OCI-LY1 (cell line): ENCODE data around the gene WBP4.

Experiments used
- H2AFZ ChIP-seq: fragments of 200-600 bp; sonication (generic), shearing (Covaris generic); 2 replicates; pipeline ENCODE4 v1.6.0; 2014; ENCODE audit warnings: antibody characterized with exemption, mild to moderate bottlenecking, low read length
- H3F3A ChIP-seq: fragments of 200-600 bp; sonication (generic), shearing (Covaris generic); 2 replicates; pipeline ENCODE4 v1.6.0; 2014; ENCODE audit warnings: mild to moderate bottlenecking, antibody characterized with exemption, low read length, moderate library complexity; ENCODE audit not compliant: insufficient read depth
- H3K27ac ChIP-seq: fragments of 200-600 bp; sonication (generic); 2 replicates; pipeline ENCODE4 v1.5.1; 2014; ENCODE audit warnings: low read length, mixed run types, mild to moderate bottlenecking, low read depth; ENCODE audit not compliant: poor library complexity, severe bottlenecking
- H3K27me3 ChIP-seq: fragments of 200-600 bp; sonication (generic); 2 replicates; pipeline ENCODE4 v1.6.0; 2014; ENCODE audit warnings: antibody characterized with exemption, mild to moderate bottlenecking, low read length, moderate library complexity; ENCODE audit not compliant: insufficient read depth
- H3K36me3 ChIP-seq: fragments of 200-600 bp; sonication (generic); 2 replicates; pipeline ENCODE4 v1.6.1; 2014; ENCODE audit warnings: mild to moderate bottlenecking, antibody characterized with exemption, low read length, moderate library complexity, mixed read lengths; ENCODE audit not compliant: insufficient read depth
- H3K4me1 ChIP-seq: fragments of 200-600 bp; sonication (generic); 2 replicates; pipeline ENCODE4 v1.5.1; 2014; ENCODE audit warnings: mild to moderate bottlenecking, low read length, moderate library complexity; ENCODE audit not compliant: insufficient read depth, severe bottlenecking
- H3K4me2 ChIP-seq: fragments of 200-600 bp; sonication (generic), shearing (Covaris generic); 2 replicates; pipeline ENCODE4 v1.6.1; 2014; ENCODE audit warnings: low read length
- H3K4me3 ChIP-seq: fragments of 200-600 bp; sonication (generic); 2 replicates; pipeline ENCODE4 v1.5.1; 2014; ENCODE audit warnings: low read length, low read depth, mild to moderate bottlenecking, mixed read lengths; ENCODE audit not compliant: poor library complexity, severe bottlenecking
- H3K79me2 ChIP-seq: fragments of 200-600 bp; shearing (Covaris generic); 2 replicates; pipeline ENCODE4 v1.6.1; 2016; ENCODE audit warnings: mixed run types, low read length, mixed read lengths; ENCODE audit not compliant: insufficient read depth
- H3K9ac ChIP-seq: fragments of 200-600 bp; sonication (generic), shearing (Covaris generic); 2 replicates; pipeline ENCODE4 v1.6.1; 2014; ENCODE audit warnings: mild to moderate bottlenecking, low read length, mixed read lengths
- H3K9me2 ChIP-seq: fragments of 200-600 bp; sonication (generic), shearing (Covaris generic); 2 replicates; pipeline ENCODE4 v1.6.1; 2014; ENCODE audit warnings: low read depth, mild to moderate bottlenecking, low read length, mixed read lengths
- H3K9me3 ChIP-seq: fragments of 200-600 bp; shearing (Covaris generic); 2 replicates; pipeline ENCODE4 v1.6.1; 2014; ENCODE audit warnings: low read length, mixed read lengths
- H4K20me1 ChIP-seq: fragments of 200-600 bp; sonication (generic), shearing (Covaris generic); 2 replicates; pipeline ENCODE4 v1.6.0; 2016; ENCODE audit warnings: mild to moderate bottlenecking, low read length; ENCODE audit not compliant: insufficient read depth
- CTCF ChIP-seq: fragments of 200-600 bp; sonication (generic), shearing (Covaris generic); IDR thresholded peaks from 2 replicates; pipeline ENCODE4 v1.5.1; 2017; ENCODE audit warnings: mild to moderate bottlenecking, antibody characterized with exemption, low read length, moderate library complexity, mixed read lengths
- EZH2 ChIP-seq: fragments of 200-600 bp; sonication (generic), shearing (Covaris generic); IDR thresholded peaks from 2 replicates; pipeline ENCODE4 v1.8.0; 2017; ENCODE audit warnings: borderline replicate concordance, mixed run types, mild to moderate bottlenecking, antibody characterized with exemption, low read length, moderate library complexity, mixed read lengths

The WBP4 gene

GRCh38 chr13:41018602-41018948, 42.7 kb upstream of the WBP4 start:
- peak overlapping the region; percentile 75 for H3K4me3 ChIP-seq
- peak overlapping the region; percentile 83 for H3K9ac ChIP-seq
- H3K79me2 ChIP-seq, result peaks cover 90% of the 10 kb centered on the region
- no peaks in the 10 kb centered on the region for H3K9me3 ChIP-seq
- peak overlapping the region; percentile 95 for H3K27ac ChIP-seq
- no peaks in the 10 kb centered on the region for H3F3A ChIP-seq
- H3K4me2 ChIP-seq, result peak overlapping the region; percentile 57
- H4K20me1 ChIP-seq, result no peaks in the 10 kb centered on the region
- peaks cover 57% of the 10 kb centered on the region for H3K4me1 ChIP-seq
- H3K9me2 ChIP-seq, result no peaks in the 10 kb centered on the region
- H3K36me3 ChIP-seq, result peaks cover 31% of the 10 kb centered on the region
- H3K27me3 ChIP-seq, result no peaks in the 10 kb centered on the region
- no peak for TF ChIP-seq EZH2
- TF ChIP-seq CTCF, result no peak
- no peak overlapping the region for H2AFZ ChIP-seq

GRCh38 chr13:41019011-41019487, 42.3 kb upstream of the WBP4 start, which contains the start of gene ELF1:
TSS of gene ELF1 (minus strand) at chr13:41019316. CDS start at chr13:40982054, 37,262 bp downstream.
- H3K79me2 ChIP-seq, result peaks cover 85% of the 10 kb centered on the region

GRCh38 chr13:41019578-41020347, 41.5 kb upstream of the WBP4 start:
- peak overlapping the region; percentile 57 for H3K4me2 ChIP-seq
- H3K79me2 ChIP-seq, result peaks cover 78% of the 10 kb centered on the region
- TF ChIP-seq EZH2, result no peak
- TF ChIP-seq CTCF, result no peak
- H3K9ac ChIP-seq, result peak overlapping the region; percentile 83
- no peaks in the 10 kb centered on the region for H3F3A ChIP-seq
- H3K27me3 ChIP-seq, result no peaks in the 10 kb centered on the region
- H4K20me1 ChIP-seq, result no peaks in the 10 kb centered on the region
- H3K9me3 ChIP-seq, result no peaks in the 10 kb centered on the region
- peak overlapping the region; percentile 75 for H3K4me3 ChIP-seq
- H3K4me1 ChIP-seq, result peaks cover 57% of the 10 kb centered on the region
- H3K27ac ChIP-seq, result peak overlapping the region; percentile 95
- no peaks in the 10 kb centered on the region for H3K9me2 ChIP-seq
- peaks cover 22% of the 10 kb centered on the region for H3K36me3 ChIP-seq
- no peak overlapping the region for H2AFZ ChIP-seq

More at GRCh38 chr13:41019011-41019487, 42.3 kb upstream of the WBP4 start, which contains the start of gene ELF1:
- Histone ChIP-seq H3K9me2 (no peaks in the 10 kb centered on the region), H3K9ac (peak within 1 kb of the TSS; percentile 83), H3K27ac (peak within 1 kb of the TSS; percentile 95), H3K27me3 (no peaks in the 10 kb centered on the region), H3K9me3 (no peaks in the 10 kb centered on the region), H3F3A (no peaks in the 10 kb centered on the region), H2AFZ (no peak within 1 kb of the TSS), H4K20me1 (no peaks in the 10 kb centered on the region), H3K4me3 (peak within 1 kb of the TSS; percentile 75), H3K4me1 (peaks cover 57% of the 10 kb centered on the region), H3K4me2 (peak within 1 kb of the TSS; percentile 57), H3K36me3 (peaks cover 29% of the 10 kb centered on the region)
- no peak for TF ChIP-seq EZH2
